ENCODE results near the gene SASH1. TPM values are rescaled to one million over a fixed set of nuclear protein-coding genes. Genes with fewer than 3 reads are reported as not detected.

Gene SASH1
- total and polyA plus RNA-seq, 8 donors = 5.8 to 82.6 (median 16.3) TPM

DNA sequence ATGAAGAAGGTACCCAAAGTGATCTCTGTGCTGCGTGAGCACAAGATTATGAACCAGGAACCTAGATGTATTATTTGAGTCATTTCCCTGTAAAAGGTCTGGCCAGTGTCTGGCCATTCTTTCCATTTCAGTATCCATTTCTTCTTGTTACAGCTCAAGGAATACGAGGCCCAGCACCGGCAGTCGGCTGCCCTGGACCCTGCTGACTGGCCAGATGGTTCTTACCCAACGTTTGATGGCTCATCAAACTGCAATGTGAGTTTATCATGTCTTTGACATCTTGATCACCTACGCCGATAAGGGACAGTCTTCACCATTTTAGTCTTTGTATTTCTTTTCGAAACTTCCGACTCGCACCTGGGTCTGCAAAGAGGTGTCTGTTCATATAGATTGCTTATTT is 144.8 kb downstream of the SASH1 start:
- intact Hi-C loops (cut with DNase I; ENCODE audit: low total_unique reads) = no loop called here
- DNase-seq = no peak
- Histone ChIP-seq H3K36me3 (peaks cover 0 to 28% (median 23%) of the 10 kb centered on the region in 4 donors), H3K27ac (no peak overlapping the region), H3K4me3 (no peak overlapping the region), H3K9me3 (no peaks in the 10 kb centered on the region), H3K27me3 (no peaks in the 10 kb centered on the region), H3K4me1 (peaks cover 0 to 3% (median 0%) of the 10 kb centered on the region in 4 donors)
- TF ChIP-seq POLR2A (IDR thresholded peaks at IDR 0.05) = no peak
- TF ChIP-seq EP300 (IDR thresholded peaks at IDR 0.05) = no peak
- no peak for TF ChIP-seq POLR2AphosphoS5 (IDR thresholded peaks at IDR 0.05)
- no peak for TF ChIP-seq CTCF (IDR thresholded peaks at IDR 0.05)
- WGBS, 5 donors = 83 to 95% (median 90%) methylated on average over 10 of the region's 10 CpGs

- Histone ChIP-seq H3K27ac (peak overlapping the region in 1 of 5 donors; percentile 29), H3K36me3 (peaks cover 0 to 19% (median 15%) of the 10 kb centered on the region in 4 donors)
- TF ChIP-seq POLR2A (IDR thresholded peaks at IDR 0.05) (no peak), EP300 (IDR thresholded peaks at IDR 0.05) (no peak), CTCF (IDR thresholded peaks at IDR 0.05) (no peak), POLR2AphosphoS5 (IDR thresholded peaks at IDR 0.05) (no peak)
These were observed 149.1 kb downstream of the SASH1 start for GRCh38 chr6:148491638-148492251.

GRCh38 chr6:148492654-148493290 is 150.1 kb downstream of the SASH1 start:
- 89 to 96% (median 92%) methylated on average over 5 of the region's 5 CpGs for WGBS, 5 donors
- no peak overlapping the region for H3K4me3 ChIP-seq
- no peak for DNase-seq
- H3K27ac ChIP-seq = peak overlapping the region in 1 of 5 donors; percentile 38
- H3K4me1 ChIP-seq = peaks cover 0 to 9% (median 2%) of the 10 kb centered on the region in 4 donors
- H3K27me3 ChIP-seq = no peaks in the 10 kb centered on the region
- peaks cover 0 to 12% (median 8%) of the 10 kb centered on the region in 4 donors for H3K36me3 ChIP-seq
- no peaks in the 10 kb centered on the region for H3K9me3 ChIP-seq
- intact Hi-C loops (cut with DNase I; ENCODE audit: low total_unique reads) = no loop called here
- TF ChIP-seq CTCF (IDR thresholded peaks at IDR 0.05) (no peak), EP300 (IDR thresholded peaks at IDR 0.05) (no peak)

More at GRCh38 chr6:148491638-148492251, 149.1 kb downstream of the SASH1 start:
- no peaks in the 10 kb centered on the region for H3K9me3 ChIP-seq
- intact Hi-C loops (cut with DNase I; ENCODE audit: low total_unique reads) = no loop called here
- peaks cover 0 to 9% (median 2%) of the 10 kb centered on the region in 4 donors for H3K4me1 ChIP-seq
- H3K4me3 ChIP-seq = no peak overlapping the region
- WGBS, 5 donors = 63 to 80% (median 73%) methylated on average over 6 of the region's 6 CpGs
- DNase-seq = no peak
- H3K27me3 ChIP-seq = no peaks in the 10 kb centered on the region

DNA sequence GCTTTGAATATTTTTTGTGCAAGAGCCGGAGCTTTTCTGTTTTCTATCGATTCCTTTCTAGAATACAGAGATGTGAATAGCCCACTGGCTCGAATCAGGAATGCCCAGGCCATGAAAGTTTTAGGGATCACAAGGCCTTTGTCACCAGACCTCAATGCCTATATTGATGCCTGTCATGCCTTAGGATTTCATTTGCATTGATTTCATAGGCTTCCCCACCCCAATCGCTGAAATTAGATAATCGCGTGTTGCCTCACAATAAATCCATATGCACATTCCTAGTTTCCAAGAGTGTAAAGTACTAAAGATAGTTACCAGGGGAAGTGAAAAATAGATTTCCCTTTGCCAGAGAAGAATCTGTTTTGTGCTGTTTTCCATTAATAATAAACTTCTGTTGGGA is 150.8 kb downstream of the SASH1 start:
- TF ChIP-seq POLR2AphosphoS5 (IDR thresholded peaks at IDR 0.05) (no peak), POLR2A (IDR thresholded peaks at IDR 0.05) (no peak), CTCF (IDR thresholded peaks at IDR 0.05) (no peak), EP300 (IDR thresholded peaks at IDR 0.05) (no peak)
- Histone ChIP-seq H3K4me1 (peaks cover 0 to 9% (median 2%) of the 10 kb centered on the region in 4 donors), H3K4me3 (no peak overlapping the region), H3K36me3 (peaks cover 0 to 5% (median 2%) of the 10 kb centered on the region in 4 donors), H3K27me3 (no peaks in the 10 kb centered on the region), H3K27ac (peak overlapping the region in 1 of 5 donors; percentile 38), H3K9me3 (no peaks in the 10 kb centered on the region)
- DNase-seq = no peak
- intact Hi-C loops (cut with DNase I; ENCODE audit: low total_unique reads) = no loop called here
- WGBS, 5 donors = 81 to 93% (median 89%) methylated on average over 6 of the region's 6 CpGs
